Epithelial cell of esophagus (primary cell): ENCODE measurements around the gene STAT4.

Experiments used
- DNase-seq: peaks from one replicate; pipeline ENCODE4 v3.0.0; 2010; ENCODE audit warnings: low read depth
- H3K4me3 ChIP-seq: 2 replicates; pipeline ENCODE4 v1.5.1; 2011; ENCODE audit warnings: mild to moderate bottlenecking, low read length, control low read depth
- TF ChIP-seq, protein P1 (sequence below): IDR thresholded peaks from 2 replicates; pipeline ENCODE4 v1.5.1; 2011; ENCODE audit warnings: low read depth, mild to moderate bottlenecking, low read length, control low read depth, inconsistent platforms; ENCODE audit not compliant: insufficient read depth; ENCODE audit errors: missing control alignments

STAT4 gene

GRCh38 chr2:191015239-191015638, 135.6 kb downstream of the STAT4 start:
- H3K4me3 ChIP-seq = no peak overlapping the region
- TF ChIP-seq, protein P1, sequence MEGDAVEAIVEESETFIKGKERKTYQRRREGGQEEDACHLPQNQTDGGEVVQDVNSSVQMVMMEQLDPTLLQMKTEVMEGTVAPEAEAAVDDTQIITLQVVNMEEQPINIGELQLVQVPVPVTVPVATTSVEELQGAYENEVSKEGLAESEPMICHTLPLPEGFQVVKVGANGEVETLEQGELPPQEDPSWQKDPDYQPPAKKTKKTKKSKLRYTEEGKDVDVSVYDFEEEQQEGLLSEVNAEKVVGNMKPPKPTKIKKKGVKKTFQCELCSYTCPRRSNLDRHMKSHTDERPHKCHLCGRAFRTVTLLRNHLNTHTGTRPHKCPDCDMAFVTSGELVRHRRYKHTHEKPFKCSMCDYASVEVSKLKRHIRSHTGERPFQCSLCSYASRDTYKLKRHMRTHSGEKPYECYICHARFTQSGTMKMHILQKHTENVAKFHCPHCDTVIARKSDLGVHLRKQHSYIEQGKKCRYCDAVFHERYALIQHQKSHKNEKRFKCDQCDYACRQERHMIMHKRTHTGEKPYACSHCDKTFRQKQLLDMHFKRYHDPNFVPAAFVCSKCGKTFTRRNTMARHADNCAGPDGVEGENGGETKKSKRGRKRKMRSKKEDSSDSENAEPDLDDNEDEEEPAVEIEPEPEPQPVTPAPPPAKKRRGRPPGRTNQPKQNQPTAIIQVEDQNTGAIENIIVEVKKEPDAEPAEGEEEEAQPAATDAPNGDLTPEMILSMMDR = no peak
- DNase-seq = no peak

GRCh38 chr2:191014653-191015020, 136.2 kb downstream of the STAT4 start:
- H3K4me3 ChIP-seq = peak overlapping the region; percentile 83
- DNase-seq = peak; percentile 24
- TF ChIP-seq, protein P1 = no peak

DNA sequence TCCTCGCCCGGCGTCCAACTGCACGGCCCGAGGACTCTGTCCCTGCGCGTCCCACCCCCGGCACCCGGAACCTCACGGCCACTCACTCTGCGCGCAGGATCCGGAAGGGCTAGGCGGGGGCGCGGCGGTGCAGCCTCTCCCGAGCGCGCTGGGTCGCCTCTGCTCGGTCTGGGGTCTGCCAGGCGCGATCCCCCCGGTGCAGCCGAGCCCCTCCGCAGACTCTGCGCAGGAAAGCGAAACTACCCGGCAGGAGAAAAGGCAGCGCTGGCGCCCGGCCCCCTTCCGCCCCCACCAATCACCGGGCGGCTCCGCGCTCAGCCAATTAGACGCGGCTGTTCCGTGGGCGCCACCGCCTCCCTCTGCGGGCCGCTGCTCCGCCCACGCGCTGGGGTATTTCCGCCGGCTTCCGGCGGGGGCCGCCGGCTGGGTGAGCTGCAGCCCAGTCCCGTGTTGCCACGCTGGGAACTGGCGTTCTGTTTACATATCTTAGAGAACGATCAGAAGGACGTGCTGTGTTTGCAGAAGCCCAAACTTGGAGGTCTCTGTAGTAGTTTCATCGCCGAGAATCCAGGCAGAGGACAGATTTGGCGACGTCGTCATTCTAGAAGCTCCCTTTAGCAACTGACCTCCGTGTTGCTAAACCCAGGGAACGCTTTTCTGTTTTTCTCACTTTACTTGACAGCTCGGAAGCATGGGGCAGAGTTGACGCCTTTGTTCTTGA, 136.7 kb downstream of the STAT4 start, which contains the start of gene STAT1:
STAT1 (minus strand) TSS at position 240 of the 721 bp plus-strand sequence. CDS start 4,168 bp downstream, outside the sequence.
- peak; percentile 91 for DNase-seq
- TF ChIP-seq, protein P1 = no peak
- peak within 1 kb of the TSS; percentile 83 for H3K4me3 ChIP-seq

- peak overlapping the region; percentile 83 for H3K4me3 ChIP-seq
- TF ChIP-seq, protein P1 = no peak
- DNase-seq = no peak
These were observed 137.2 kb downstream of the STAT4 start for GRCh38 chr2:191013682-191013931.

DNA sequence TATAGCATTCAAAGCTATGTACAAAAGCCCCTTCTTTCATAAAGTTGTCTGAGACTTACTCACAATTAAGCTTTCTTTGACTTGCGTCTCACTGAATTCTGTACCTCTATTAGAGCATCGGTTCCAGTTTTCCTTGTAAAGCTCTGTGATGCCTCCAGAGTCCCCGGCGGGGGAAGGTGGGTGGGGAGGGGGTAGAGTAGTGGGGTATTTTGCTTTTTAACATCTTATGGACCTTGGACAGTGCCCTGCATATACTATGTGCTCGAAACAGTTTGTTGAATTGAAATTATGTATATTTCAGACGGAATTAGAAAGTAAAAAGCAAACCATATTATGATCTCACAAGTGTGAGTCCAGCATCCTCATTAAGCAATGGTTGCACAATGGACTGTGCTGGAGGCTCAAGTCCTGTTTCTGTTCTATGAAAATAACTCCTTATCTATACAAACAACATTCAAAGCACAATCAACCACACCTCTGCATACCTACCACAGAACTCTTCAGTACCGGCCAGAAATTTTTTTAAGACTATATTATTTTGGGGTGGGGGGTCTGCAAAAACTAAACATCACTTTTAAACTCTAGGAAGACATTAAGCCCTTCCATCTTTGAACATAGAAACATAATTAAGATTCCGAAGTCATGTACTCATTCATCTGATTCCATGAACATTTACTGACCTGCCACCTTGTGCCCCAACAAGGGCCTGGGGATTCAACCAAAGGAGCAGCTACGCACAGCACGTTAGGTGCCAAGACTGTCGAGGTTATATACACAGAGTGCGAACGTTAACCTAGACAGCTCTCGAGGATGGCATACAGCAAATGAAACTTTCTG, 137.7 kb downstream of the STAT4 start:
- peak overlapping the region; percentile 83 for H3K4me3 ChIP-seq
- TF ChIP-seq, protein P1 = no peak
- DNase-seq = peak; percentile 72

- TF ChIP-seq, protein P1 = no peak
- peak; percentile 22 for DNase-seq
- H3K4me3 ChIP-seq = no peak overlapping the region
These were observed 138.4 kb downstream of the STAT4 start for GRCh38 chr2:191012346-191012745.
